ENCODE results near the gene GNPTG. TPM values are rescaled to one million over a fixed set of nuclear protein-coding genes. Genes with fewer than 3 reads are reported as not detected.

GNPTG gene
- total RNA-seq, 4 donors from 2014 or later: 46.5 to 65.7 (median 60.0) TPM

DNA sequence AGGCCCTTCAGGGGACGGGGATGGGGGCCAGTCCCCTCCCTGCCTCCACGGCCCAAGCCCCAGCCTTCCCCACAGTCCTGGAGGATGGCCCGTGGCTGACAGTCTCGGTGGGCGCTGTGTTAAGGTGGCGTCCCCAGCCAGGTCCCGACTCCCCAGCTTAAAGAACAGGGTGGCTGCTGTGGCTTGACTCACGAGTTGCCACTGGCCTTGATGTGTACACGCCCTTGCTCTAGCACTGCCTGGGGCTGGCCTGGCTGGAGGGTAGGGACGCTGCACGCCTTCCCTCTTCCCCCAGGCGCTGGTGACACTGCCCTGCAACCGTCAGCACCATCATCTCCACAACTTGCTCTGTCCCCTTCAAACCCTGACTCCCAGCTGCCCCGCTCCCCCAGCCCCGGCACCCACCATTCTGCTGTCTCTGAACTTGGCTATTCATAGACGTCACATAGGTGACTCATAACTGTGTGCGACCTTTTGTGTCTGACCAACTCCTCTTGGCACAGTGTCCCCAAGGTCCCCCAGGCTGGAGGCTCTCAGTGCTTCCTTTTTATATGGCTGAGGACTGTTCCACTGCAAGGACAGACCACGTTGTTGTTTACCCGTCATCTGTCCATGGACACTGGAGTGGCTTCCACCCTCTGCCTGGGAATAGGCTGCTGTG is 6.3 kb downstream of the GNPTG start:
- no peak for DNase-seq (ENCODE audit: low spot score in 2 of 2)
- TF ChIP-seq POLR2A (IDR thresholded peaks at IDR 0.05): no peak
- no peak for TF ChIP-seq CTCF (IDR thresholded peaks at IDR 0.05)
- intact Hi-C loops (cut with DNase I; ENCODE audit: low total_unique reads): loop anchor here (10.0 kb wide), 1 partner anchor 47 kb away; no protein-coding TSS in a partner anchor
- H3K4me3 ChIP-seq (ENCODE audit: low read depth, poor library complexity, severe bottlenecking): no peak overlapping the region
- WGBS, 2 donors: 69 to 73% methylated on average over 19 of the region's 19 CpGs

DNA sequence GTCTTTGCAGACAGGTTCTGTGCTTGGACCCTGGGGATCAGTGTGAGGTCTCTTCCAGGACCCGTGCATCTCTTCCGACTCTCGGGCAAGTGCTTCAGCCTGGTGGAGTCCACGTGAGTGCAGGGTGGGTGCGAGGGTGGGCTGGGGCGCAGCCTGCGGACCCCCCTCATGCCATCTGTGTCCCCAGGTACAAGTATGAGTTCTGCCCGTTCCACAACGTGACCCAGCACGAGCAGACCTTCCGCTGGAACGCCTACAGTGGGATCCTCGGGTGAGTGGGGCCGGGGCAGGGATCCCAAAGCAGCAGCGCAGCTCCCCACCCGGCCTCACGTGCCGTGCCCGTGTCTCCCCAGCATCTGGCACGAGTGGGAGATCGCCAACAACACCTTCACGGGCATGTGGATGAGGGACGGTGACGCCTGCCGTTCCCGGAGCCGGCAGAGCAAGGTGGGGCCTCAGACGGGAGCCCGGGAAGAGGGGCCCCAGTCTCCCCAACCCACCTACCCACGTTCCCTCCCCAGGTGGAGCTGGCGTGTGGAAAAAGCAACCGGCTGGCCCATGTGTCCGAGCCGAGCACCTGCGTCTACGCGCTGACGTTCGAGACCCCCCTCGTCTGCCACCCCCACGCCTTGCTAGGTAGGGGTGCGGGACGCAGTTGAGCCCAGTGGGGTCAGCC is 10.1 kb downstream of the GNPTG start:
- no peak for DNase-seq (ENCODE audit: low spot score in 2 of 2)
- intact Hi-C loops (cut with DNase I; ENCODE audit: low total_unique reads): no loop called here
- H3K4me3 ChIP-seq (ENCODE audit: low read depth, poor library complexity, severe bottlenecking): no peak overlapping the region
- TF ChIP-seq POLR2A (IDR thresholded peaks at IDR 0.05): no peak
- no peak for TF ChIP-seq CTCF (IDR thresholded peaks at IDR 0.05)
- whole genome bisulfite sequencing, 2 donors: 94 to 96% methylated on average over 41 to 43 of the region's 43 CpGs

GRCh38 chr16:1362807-1363206 is 11.1 kb downstream of the GNPTG start:
- H3K4me3 ChIP-seq (ENCODE audit: low read depth, poor library complexity, severe bottlenecking): no peak overlapping the region
- intact Hi-C loops (cut with DNase I; ENCODE audit: low total_unique reads): no loop called here
- no peak for DNase-seq (ENCODE audit: low spot score in 2 of 2)
- 82 to 87% methylated on average over 11 of the region's 11 CpGs for WGBS, 2 donors
- TF ChIP-seq POLR2A (IDR thresholded peaks at IDR 0.05) (no peak), CTCF (IDR thresholded peaks at IDR 0.05) (no peak)

- H3K4me3 ChIP-seq (ENCODE audit: low read depth, poor library complexity, severe bottlenecking): no peak overlapping the region
- intact Hi-C loops (cut with DNase I; ENCODE audit: low total_unique reads): no loop called here
- no peak for DNase-seq (ENCODE audit: low spot score in 2 of 2)
- 42 to 53% methylated on average over 14 to 18 of the region's 18 CpGs for WGBS, 2 donors
- no peak for TF ChIP-seq POLR2A (IDR thresholded peaks at IDR 0.05)
- TF ChIP-seq CTCF (IDR thresholded peaks at IDR 0.05): no peak
Observed at GRCh38 chr16:1363501-1364041, 11.8 kb downstream of the GNPTG start.

DNA sequence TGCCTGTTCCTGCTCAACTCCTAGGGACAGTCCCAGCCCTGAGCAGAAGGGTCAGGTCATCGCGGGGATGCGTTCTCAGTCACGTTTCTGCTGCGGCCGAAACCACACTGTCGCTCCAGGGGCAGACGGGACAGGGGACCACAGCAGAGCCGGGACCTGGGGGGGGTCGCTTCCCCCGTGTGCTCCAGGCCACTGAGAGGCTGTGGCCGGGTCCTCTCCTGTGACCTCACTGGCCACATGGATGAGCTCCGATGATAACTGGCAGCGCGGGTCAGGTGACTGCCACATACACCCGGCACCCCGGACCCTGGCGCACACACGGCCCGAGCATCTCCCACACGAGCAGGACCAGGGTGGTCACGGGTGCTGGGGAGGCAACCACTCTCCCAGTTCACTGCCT is 12.8 kb downstream of the GNPTG start:
- WGBS, 2 donors: 87 to 88% methylated on average over 15 to 20 of the region's 22 CpGs
- H3K4me3 ChIP-seq (ENCODE audit: low read depth, poor library complexity, severe bottlenecking): no peak overlapping the region
- intact Hi-C loops (cut with DNase I; ENCODE audit: low total_unique reads): no loop called here
- no peak for TF ChIP-seq CTCF (IDR thresholded peaks at IDR 0.05)
- no peak for TF ChIP-seq POLR2A (IDR thresholded peaks at IDR 0.05)
- DNase-seq (ENCODE audit: low spot score in 2 of 2): no peak
